T follicular helper cell (primary cell): ENCODE results near the gene GBA3.

ENCODE experiments used
- DNase-seq: peaks from one replicate; pipeline ENCODE4 v3.0.0-alpha.2; 2020; ENCODE audit warnings: low read depth

Gene GBA3

GRCh38 chr4:22695917-22696316 is 3.2 kb downstream of the GBA3 start:
- no peak for DNase-seq

GRCh38 chr4:22703912-22704311 is 11.2 kb downstream of the GBA3 start:
- DNase-seq, result no peak

DNA sequence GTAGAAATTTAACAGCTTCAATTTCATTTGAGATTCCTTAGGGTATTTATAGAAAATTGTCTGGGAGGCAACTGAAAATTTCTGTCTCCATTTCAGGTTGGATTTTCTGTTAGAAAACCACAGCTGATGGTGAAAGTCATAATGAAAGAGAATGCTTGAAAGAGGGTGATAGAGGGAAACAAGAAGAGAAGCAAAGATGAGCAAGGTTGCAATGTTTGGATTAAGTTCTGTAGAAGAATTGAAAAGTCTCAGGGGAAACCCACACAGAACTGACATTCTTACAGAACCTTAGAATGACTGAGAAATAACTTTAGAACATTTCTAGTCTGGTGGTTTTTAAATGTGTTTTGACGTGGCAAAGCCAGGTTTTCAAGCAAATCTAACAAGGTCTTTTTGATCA is 14.7 kb downstream of the GBA3 start:
- no peak for DNase-seq

- no peak for DNase-seq
Observed at GRCh38 chr4:22708961-22709360, 16.2 kb downstream of the GBA3 start.

GRCh38 chr4:22712105-22712504 is 19.4 kb downstream of the GBA3 start:
- DNase-seq, result no peak

DNA sequence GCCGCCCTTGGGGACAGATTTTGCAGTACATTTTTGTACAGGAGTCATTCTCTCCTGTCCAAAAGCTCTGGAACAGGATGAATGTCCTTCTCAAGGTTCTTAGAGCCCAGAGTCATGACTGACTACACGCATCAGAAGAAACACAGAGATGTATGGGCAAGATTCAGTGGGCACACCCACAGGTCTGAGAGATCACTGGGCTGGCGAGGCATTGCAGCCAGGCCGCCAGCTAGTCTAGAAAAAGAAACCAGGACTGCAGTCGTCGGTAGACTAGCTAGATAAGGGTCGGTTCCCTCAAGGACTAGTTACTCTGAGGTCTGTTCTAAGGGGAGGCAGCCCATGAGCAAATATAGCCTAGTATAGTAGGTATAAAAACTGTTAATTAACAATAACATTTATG is 19.8 kb downstream of the GBA3 start:
- no peak for DNase-seq

DNA sequence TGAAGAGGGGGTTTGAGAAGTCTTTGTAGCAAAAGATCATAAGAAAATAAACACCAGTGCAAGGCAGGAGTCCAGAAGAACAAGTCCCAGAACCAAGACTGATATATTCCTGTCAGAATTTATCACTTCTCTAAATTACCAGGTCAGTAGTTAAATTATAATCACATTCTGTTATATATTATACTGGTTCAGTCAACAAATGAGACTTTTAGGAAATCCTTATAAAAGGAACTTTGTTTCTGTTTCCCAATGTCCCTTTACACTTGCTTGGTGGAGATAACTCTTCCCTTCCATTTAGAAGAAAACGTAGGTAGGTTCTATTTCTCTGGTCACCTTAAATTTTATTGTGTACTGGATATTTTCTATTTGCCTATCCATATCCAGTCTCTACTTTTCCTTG is 21.1 kb downstream of the GBA3 start:
- DNase-seq, result no peak

DNA sequence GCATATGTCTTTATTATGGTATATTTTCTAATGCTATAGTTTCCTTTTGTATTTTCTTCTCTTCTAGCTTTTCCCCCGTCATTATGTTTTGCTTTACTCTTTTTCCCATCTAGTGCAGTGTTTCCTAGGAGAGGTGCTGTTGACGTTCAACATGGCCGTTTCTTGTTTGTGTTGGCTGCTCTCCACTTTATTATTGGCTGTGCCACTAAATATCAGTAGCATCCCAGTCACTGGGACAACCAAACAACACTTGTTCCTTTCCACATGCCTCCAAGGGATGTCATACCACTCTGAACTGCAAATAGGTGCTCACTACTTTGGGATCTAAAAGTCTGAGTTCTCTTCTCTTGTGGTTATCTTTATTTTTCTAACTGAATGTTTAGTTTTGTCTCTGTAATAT is 26.5 kb downstream of the GBA3 start:
- no peak for DNase-seq

DNA sequence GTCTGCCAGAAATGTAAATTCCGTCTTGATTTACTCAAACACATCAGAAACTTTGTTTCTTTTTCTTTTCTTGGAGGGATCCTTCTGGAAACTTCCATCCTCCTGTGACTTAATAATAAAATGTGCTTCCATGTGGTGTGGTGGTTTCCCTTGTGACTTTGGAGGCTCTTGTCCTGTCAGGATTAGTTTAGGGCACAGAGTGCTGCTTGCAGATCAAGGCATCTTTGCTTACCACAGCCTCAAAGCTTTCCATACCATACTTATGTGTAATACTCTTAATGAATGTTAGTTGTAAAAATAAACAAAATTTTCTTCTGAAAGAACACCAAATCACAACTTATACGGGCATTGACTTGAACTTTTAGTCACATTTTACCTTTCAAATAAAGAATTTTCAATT is 27.4 kb downstream of the GBA3 start:
- DNase-seq, result no peak

DNA sequence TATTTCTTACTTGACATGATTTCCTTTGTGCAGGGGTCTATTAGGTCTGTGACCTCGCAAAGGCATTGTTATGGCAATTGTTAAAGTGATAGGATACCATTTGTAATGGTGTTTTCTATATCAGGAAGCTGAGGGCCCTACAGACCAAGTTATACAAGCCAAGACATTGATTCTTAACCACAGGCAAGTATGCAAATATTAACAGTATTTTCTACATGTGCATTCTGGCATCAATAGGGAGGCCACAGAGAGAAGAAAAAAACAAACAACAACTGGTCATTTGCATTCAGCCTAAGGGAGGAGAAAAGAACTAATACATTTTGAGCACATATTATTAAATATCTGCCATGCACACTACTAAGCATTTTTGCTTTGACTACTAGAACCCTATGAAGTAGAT is 28.5 kb downstream of the GBA3 start:
- no peak for DNase-seq

GRCh38 chr4:22730021-22730420 is 37.3 kb downstream of the GBA3 start:
- DNase-seq, result no peak

DNA sequence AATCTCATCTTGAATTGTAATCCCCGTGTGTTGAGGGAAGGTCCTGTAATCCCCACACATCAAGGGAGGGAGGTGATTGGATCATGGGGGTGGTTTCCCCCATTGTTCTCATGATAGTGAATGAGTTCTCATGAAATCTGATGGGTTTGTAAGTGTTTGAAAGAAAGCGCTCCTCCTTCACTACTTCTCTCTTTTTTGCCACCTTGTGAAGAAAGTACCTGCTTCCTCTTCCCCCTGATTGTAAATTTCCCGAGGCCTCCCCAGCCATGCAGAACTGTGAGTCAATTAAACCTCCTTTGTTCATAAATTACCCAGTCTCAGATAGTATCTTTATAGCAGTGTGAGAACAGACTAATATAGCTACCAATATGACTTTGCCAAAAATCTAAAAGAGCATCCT is 41.1 kb downstream of the GBA3 start:
- no peak for DNase-seq

DNA sequence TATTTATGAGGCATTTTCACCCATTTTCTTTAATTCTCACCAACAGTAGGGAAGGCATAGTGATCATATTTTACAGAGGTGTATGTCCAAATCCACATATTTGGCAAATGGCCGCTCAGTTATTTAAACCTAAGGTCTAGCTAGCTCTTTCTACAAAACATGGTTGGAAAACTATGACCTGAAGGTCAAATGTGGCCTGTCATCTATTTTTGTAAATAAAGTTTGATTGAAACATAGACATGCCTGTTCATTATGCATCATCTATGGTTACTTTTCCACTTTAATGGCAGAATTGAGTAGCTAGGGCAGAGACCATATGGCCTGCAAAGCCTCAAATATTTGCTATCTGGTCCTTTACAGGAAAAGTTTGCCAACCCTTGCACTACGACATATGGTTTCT is 44.2 kb downstream of the GBA3 start:
- no peak for DNase-seq

GRCh38 chr4:22739968-22740367 is 47.2 kb downstream of the GBA3 start:
- no peak for DNase-seq

DNA sequence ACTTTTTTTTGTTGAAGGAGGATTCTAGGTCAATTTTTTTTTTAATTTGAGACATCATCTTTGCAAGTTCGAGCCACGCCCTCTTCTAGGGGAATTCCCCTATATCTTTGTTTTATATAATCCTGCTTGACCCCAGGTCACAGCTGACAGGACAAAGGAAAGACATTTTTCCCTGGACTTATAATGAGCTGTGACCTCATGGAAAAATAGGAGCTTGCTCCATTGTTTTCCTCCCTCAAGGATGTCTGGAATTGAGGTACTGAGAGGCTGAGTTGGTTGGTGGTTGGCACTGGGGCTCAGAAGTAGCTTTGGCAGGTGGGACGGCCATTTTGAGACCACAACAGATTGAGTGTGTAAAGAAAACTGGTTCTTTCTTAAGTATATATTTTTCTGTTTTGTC is 49.0 kb downstream of the GBA3 start:
- DNase-seq, result no peak

- DNase-seq, result no peak
Observed at GRCh38 chr4:22743290-22743689, 50.6 kb downstream of the GBA3 start.

DNA sequence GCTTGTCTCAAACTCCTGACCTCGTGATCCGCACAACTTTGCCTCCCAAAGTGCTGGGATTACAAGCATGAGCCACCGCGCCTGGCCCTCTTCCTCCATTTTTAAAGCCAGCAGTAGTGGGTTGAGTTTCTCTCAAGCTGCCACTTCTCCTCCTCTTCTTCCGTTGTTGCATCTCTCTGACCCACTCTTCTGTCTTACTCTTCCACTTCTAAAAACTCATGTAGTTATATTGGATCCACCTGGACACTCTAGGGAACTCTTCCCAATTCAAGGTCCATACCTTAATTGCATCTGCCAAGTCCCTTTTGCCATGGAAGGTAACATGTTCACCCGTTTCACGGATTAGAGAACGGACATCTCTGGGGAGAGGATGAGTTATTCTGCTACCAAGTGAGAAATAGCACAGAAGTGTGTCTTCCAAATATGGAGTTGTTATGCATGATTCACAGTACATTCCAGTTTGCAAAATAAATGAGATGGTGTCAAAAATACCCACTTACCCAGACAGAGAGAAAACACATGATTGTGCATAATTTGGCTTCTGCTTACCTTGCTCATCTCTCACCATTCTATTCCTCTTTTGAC is 51.8 kb downstream of the GBA3 start:
- no peak for DNase-seq

- DNase-seq, result no peak
Observed at GRCh38 chr4:22745234-22745633, 52.5 kb downstream of the GBA3 start.

GRCh38 chr4:22754116-22754515 is 61.4 kb downstream of the GBA3 start:
- no peak for DNase-seq

DNA sequence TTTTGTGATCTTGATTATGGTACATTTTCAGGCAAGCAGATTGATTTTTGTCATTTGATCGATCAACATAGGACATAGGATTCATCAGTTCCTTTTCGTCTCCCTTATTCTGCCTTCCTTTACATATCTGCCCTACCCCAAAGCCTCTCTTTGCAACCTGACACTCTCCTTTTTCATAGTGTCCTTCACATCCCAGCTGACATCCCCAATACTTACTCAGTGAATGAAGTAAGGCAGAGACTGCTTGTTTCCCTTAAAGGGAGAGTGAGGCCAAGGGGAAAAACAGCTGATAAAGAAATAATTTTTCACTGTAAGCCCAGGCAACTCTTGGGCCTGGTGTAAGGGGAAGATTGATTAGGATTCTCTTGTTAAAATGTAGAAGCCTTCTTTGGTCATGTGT is 69.8 kb downstream of the GBA3 start:
- no peak for DNase-seq

DNA sequence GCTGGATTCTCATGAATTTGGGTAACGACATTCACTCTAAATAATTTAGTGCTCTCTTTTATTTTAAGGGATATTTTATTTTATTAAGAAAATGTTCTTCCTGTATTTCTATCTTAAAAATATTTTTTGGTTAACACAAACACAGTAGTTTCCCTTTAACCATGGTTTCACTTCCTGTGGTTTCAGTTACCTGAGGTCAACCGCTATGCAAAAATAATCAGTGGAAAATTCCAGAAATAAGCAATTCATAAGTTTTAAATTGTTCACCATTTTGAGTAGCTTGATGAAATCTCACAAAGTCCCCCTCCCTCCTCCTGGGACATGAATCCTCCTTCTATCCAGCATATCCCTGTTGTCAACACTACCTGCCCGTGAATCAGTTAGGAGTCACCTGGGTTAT is 71.4 kb downstream of the GBA3 start:
- DNase-seq, result no peak

DNA sequence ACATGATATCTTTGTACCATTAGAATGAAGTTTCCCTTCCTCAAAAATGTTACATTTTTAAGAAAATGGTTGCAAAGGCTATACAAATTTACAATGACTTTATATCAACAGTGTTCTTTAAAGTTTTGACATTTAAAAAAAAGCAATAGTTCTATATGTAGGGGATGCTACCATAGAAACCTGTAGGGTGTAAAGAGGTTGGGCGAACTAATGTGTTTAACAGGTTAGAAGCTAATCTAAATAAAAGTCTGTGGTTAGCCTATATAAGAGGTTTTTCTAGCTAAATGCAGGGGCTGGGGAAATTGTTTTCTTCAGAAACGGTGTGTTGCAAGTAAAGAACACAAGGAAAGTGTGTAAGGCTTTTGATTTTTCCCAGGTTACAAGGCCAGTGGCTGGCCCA is 73.3 kb downstream of the GBA3 start:
- no peak for DNase-seq

DNA sequence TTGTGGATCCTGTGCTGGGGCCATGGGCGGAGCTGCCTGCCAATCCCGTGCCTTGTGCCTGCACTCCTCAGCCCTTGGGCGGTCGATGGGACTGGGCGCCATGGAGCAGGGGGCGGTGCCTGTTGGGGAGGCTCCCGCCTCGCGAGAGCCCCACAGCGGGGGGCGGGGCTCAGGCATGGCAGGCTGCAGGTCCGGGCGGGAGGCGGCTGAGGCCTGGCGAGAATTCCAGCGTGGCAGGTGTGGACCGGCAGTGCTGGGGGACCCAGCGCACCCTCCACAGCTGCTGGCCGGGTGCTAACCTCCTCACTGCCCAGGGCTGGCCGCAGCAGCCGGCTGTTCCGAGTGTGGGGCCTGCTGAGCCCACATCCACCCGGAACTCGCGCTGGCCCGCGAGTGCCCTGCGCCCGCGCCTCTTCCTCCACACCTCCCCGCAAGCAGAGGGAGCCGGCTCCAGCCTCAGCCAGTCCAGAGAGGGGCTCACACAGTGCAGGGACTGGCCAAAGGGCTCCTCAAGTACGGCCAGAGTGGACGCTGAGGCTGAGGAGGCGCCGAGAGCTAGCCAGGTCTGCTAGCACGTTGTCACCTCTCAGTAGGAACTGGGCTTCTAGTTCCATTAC is 85.9 kb downstream of the GBA3 start:
- no peak for DNase-seq

- DNase-seq, result no peak
Observed at GRCh38 chr4:22780317-22780716, 87.6 kb downstream of the GBA3 start.
